Measurements from ENCODE around the gene RFK.

The RFK gene

DNA sequence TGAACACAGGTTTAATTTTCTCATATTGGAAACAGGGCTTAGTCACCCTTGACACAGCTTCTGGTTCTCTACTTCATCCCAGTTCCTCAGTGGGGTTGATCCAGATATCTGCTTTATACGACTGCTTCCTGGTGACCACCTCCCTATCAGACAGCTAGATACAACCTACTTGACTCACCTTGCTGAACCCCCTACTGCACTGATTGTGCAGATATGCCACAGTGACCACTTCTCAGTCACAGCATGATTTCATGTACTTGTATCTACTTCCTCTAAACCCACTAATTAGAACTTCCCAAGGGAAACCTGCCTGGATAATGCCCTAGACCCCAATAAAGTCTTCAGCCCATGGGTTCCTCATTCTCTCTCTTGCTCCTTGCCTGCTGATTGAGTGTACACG is 18.4 kb upstream of the RFK start:
- DNase-seq (ENCODE audit: low spot score) = no peak

DNA sequence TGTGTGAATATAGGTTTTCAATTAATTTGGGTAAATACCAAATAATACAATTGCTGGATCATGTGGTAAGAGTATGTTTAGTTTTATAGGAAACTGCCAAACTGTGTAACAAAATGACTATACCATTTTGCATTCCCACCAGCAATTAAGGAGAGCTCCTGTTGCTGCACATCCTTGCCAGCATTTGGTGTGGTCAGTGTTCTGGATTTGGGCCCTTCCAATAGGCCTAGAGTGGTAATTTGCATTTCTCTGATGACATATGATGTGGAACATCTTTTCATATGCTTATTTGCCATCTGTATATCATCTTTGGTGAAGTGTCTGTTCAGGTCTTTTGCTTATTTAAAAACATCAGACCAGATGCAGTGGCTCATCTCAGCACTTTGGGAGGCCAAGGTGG is 11.6 kb upstream of the RFK start:
- DNase-seq (ENCODE audit: low spot score) = no peak

DNA sequence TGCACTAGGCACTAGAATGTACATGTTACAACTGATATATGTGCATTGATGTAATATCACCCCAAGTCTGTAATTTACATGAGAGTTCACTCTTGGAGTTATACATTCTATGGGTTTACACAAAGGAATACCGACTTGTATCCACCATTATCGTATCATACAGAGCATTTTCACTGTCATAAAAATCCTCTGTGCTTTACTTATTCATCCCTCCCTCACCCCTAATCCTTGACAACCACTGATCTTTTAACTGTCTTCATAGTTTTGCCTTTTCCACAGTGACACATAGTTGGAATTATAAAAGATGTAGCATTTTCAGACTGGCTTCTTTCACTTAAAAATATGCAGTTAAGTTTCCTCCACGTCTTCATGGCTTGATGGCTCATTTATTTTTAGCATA is 11.1 kb upstream of the RFK start:
- no peak for DNase-seq (ENCODE audit: low spot score)

DNA sequence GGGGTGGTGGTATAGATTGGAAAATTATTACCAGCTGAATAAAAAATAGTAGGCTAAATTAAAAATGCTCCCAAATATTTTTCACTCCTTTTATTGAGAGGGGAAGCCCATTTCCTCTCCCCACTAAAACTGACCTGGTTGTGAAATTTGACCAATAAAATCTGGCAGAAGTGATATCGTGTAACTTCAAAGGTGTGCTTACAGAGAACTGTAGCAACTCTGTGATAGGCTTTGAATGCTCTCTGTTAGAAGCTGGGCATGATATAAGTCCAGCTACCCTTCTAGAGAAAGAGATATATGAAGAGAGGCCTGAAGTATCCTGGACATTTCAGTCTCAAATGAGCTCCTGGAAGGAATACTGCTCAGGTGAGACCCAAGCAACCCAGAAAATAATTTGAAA is 10.2 kb upstream of the RFK start:
- DNase-seq (ENCODE audit: low spot score) = no peak

DNA sequence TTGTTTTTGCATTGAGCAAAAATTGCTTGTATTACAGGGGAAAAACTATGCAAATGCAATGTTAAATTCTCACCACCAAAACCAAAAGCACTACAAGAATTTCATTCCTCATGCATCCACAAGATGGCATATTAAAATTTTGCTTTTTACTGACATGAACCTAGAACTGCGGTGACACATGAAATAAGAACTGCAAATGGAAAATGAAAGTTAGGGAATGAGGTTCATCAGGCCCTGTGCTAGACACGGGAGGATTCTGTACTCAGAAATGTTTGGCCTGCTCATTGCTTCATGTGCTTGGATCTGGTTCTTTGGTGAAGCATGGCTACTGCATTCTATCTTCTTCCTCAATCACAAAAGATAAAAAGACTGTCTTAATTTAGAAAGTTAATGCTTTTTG is 9.1 kb upstream of the RFK start:
- DNase-seq (ENCODE audit: low spot score) = peak; percentile 79

DNA sequence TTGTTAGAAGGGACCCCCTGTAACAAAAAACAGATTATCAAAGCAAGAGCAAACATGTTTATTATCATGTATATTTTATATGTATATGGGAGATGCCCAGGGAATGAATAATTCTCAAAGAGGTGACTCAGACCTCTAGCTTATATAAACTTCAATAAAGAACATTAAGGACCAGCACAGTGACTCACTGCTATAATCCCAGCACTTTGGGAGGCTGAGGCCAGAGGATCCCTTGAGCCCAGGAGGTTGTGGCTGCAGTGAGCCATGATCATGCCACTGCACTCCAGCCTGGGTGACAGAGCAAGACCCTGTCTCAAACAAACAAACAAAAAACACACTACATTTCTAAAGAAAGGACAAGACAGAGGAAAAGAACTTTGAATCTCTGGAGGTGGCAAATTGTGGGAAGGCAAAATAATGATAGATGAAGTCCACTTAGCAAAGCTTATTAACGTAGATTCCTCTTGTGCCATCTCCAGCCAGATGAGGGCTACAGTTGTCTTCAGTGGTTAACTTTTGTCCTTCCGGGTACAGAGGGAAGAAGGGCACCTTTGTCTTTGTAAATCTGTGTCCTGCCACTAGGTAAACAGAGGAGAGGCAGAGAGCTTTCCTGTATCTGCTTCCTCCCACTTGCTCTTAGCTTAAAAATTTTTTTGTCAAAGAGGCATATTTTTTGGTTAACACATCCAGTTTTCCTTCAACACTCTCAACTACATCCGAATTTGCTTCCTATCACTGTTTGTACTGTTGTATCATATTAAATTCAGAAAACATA is 7.5 kb upstream of the RFK start:
- DNase-seq (ENCODE audit: low spot score) = no peak

DNA sequence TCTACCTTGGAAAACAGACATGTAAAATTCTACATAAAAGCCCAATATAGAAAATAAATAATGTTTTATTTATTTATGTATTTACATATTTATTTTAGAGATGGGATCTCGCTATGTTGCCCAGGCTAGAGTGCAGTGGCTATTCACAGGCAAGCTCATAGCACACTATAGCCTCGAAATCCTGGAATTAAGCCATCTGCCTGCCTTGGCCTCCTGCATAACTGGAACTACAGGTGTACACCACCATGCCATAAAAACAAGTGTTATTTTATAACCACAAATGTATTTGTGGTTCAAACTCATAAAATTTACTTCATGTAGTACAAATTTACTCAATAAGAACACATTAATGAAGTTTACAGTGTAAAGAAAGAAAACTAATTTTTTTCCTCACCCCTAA is 7.0 kb upstream of the RFK start:
- no peak for DNase-seq (ENCODE audit: low spot score)

DNA sequence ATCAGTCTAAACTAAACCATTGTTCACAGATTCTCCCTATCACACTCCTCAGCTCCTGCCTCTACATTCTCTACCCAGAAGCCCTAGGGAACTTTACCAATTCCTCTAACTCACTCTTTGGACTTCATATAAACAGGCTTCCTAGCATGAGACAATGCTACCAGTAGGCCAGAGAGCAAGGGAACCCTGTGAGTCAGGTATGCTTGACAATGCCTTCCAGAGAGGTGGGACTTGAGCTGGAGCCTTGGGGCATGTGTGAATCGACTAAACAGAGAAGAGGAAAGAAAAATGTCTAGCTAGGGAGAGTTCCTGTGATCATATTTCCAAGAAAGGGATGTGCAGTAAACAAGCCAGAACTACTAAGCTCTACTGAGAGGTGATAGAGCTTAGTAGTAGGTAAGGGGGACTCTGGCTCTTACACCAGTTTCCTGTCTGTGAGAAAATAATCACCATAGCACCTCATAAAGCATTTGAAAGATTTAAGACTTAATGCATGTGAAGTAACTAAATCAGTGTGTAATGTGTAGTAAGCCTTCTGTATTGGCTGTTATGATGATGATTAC is 6.4 kb upstream of the RFK start:
- no peak for DNase-seq (ENCODE audit: low spot score)

DNA sequence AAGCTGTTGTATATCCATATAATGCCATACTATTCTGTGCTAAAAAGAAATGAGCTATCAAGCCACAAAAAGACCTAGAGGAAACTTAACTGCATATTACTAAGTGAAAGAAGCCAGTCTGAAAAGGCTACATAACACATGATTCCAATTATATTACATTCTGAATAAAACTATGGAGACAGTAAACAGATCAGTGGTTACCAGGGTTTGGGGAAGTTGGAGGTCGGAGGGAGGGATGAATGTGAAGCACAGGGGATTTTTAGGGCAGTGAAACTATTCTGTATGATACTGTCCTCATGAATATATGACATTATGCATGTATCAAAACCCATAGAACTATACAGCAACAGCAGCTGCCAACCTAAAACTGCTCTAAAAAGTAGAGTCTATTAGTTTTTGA is 5.6 kb upstream of the RFK start:
- no peak for DNase-seq (ENCODE audit: low spot score)

DNA sequence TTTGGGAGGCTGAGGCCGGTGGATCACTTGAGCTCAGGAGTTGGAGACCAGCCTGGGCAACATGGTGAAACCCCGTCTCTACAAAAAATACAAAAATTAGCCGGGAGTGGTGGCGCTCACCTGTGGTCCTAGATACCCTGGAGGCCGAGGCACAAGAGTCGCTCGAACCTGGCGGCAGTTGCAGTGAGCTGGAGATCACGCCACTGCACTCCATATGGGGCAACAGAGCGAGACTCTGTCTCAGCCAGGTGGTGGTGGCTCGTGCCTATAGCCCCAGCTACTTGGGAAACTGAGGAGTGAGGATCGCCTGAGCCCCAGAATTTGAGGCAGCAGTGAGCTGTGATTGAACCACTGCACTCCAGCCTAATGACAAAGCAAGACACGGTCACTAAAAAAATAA is 2.4 kb upstream of the RFK start:
- no peak for DNase-seq (ENCODE audit: low spot score)

DNA sequence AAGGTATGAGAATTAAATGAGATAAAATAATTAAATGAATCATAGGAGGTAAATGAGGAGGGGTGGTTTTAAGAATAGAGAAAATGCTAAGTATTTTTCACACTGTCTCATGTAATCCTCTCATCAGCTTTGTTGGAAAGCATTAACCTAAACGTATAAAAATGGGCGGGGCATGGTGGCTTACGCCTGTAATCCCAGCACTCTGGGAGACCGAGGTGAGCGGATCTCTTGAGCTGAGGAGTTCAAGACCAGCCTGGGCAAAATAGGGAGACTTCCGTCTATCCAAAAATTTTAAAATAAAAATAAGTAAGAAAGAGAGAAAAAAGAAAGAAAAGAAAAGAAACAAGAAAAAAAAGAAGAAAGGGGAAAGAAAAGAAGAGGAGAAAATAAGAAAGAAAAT is 1.9 kb upstream of the RFK start:
- no peak for DNase-seq (ENCODE audit: low spot score)

DNA sequence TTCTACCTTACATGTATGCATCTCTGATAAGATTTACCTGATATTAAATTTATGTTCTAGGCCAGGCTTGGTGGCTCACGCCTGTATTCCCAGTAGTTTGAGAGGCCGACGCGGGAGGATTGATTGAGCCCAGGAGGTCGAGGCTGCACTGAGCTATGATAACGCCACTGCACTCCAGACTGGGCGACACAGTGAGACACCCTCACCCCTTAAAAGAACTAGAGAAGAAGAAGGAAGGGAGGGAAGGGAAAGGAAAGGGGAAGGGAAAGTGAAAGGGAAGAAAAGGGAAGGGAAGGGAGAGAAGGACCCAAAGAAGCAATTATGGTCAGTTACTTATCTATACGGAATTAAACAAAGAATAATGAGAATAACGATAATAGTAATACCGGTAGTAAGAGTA is 1.2 kb upstream of the RFK start:
- DNase-seq (ENCODE audit: low spot score) = no peak

DNA sequence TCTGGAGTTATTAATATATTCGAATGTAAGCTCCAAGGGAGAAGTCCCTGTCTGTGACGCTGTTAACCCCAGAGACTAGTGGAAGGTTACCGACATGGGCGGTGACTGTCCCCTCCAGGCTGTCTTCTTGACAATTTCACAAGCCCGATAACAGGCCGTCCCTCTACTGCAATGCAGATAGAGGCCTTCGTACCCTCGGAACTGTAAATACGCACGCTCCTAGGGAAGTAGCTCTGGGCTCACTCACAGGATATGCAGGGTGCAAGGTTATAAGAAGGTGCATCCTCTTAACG is 680 bp upstream of the RFK start:
- DNase-seq (ENCODE audit: low spot score) = peak; percentile 47

DNA sequence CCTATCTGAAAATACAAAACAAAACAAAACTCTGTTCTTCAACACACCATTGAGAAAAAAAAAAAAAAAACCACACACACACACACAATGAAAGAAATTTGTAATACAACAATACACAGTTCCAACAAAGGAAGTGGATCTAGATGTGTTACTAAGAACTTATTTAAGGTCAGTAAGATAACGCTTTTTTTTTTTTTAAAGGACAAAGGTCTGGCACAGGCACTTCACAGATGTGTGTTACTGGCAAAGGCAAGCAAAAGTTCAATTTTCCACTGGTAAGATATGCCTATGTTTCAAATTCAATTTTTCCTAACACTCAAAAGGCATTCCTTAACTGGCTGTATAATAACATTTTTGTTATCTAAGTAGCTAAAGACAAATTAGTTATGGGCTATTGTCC is 3.6 kb downstream of the RFK start:
- DNase-seq (ENCODE audit: low spot score) = no peak

DNA sequence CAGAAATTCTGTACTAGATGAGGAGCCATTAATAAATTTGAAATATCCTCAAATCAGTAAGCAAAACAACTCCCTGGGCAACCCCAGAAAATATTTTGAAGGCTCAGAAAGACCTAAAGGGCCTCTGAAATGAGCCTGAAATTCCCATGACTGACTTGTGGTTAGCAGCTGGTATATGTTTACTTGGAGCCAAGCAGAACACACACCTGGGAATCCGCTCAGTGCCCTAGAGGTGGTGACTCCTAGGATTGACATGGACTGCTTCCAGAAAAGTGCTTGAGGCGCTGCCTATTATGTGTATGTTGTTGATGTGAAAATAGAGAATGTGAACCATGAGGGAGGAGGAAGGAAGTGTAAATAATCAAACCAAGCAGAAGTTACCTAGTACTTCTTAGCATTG is 14.7 kb downstream of the RFK start:
- no peak for DNase-seq (ENCODE audit: low spot score)

DNA sequence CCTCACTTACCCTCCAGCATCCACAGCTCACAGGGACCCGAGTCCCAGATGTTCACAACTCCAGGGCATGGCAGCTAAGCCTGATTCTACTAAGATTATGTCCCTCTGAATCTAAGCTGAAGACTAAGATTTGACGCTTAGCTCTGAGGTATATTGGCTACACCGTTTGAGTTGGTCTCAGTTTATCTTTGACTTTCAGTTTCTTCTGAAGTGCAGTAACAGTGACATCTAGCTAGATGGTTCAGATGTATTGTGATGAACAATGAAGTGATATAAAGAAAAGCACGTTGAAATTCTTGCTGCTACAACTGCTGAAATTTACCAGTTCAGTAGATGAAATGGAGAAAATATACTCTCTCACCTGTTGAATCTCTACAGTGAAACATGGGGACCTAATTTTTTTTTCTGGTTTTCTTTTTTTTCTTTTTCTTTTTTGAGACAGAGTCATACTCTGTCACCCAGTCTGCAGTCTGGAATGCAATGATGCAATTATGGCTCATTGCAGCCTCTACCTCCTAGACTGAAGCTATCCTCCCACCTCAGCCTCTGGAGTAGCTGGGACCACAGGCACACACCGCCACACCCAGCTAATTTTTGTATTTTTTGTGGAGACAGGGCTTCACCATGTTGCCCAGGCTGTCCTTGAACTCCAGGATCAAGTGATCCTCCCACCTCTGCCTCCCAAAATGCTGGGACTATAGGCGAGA is 15.7 kb downstream of the RFK start:
- no peak for DNase-seq (ENCODE audit: low spot score)

DNA sequence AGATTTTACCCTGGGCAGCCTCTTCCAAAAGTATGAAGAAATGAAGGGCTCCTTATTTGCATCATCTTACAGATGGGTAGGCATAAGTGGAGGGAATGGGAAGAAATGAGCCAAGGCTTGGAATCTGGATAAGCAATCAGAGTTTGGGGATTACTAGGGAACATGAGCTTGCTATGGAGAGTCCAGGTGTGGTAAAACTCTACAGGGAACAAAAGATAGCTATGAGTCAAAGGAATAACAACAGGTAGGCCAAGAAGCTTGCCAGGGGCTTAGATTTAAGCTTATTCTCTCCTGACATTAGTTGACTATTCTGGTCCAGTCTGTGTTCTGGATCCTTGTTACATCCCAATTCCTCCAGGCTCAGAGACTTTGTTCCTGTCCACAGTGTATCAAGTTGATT is 16.4 kb downstream of the RFK start:
- no peak for DNase-seq (ENCODE audit: low spot score)

DNA sequence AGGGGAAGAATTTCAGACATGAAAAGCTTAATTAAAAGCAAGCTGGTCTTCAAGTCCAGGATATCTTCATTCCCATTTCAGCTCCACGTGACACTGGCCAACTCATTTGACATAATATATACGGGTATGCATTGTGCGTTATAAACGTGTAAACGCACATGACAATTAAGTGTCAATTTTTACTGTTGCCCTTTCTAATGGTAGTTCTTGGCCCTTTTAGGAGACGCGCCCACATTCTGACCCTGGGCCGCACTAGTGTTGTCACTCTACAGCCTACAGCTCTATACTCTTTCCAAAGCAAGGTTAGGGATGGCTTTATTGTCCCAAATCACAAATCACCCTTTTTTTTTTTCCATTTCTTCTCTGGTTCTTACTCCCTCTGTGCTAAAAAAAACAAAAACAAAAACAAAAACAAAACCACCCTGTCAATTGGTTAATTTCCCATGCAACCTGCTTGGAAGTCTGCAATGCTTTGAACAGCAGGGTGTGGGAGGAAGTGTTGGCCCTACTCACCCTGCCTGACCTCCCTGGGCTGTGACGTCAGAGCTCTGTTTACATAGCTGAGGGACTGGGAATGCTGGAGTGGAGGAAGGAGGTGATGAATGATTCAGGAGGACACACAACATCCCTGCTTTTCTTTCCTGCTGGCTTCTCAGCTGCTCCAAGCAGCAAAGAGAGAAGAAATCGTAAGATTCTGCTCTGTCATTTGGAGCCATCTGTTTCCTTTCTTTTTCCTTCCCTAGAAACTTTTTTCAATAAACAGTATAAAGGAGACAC is 19.3 kb downstream of the RFK start:
- peak; percentile 92 for DNase-seq (ENCODE audit: low spot score)

DNA sequence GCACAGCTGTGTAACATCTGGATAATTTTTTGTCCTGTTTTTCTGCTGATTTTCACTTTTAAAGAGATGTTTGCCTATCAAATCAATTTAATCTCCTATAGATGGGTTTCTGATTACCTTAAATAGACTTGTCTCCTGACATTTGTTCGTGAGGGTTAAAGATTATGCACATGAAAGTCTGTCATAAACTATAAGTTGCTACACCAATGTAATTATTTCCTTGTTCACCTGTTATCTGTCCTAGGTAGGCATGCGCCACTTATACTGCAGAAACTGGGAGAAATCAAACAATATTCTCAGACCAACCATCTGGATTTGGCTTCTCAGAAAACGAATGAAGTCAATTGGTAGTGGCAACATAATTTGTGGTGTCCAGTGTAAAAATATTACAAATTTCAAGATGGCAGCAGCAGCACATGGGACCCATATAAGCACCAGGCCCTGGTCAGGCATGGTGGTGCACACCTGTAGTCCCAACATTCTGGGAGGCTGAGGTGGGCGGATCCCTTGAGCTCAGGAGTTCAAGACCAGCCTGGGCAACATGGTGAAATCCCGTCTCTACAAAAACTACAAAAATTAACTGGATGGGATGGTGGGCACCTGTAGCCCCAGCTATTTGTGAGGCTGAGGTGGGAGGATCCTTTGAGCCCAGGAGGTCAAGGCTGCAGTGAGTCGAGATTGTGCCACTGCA is 20.3 kb downstream of the RFK start:
- no peak for DNase-seq (ENCODE audit: low spot score)

DNA sequence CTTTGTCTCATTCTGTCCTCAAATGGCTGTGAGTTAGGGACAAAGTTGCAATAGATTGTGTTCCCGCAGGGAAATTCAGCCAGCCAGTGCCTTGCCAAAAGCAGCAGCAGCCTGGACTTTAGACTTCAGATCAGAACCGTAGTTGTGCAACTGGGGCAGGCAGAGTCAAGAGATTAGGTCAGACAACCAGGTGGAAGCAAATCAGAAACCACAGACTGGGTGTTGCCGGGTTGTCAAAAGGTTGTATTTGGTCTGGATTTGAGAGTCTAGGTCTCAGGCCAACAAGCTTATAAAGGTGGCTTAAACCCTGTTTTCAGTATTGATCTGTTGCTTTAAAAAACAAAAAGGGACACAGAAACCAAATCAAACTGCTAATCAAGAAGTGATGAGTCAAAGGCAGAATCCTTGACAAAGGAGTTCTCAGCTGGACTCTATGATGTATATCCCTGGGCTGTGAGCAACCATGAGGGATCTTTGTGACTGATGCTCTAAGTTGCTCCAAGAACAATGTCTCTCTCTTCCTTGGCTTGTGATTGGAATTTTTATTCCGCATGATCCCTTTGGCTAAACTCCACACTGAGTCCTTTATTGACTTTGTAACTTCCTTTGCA is 20.9 kb downstream of the RFK start:
- DNase-seq (ENCODE audit: low spot score) = peak; percentile 57

DNA sequence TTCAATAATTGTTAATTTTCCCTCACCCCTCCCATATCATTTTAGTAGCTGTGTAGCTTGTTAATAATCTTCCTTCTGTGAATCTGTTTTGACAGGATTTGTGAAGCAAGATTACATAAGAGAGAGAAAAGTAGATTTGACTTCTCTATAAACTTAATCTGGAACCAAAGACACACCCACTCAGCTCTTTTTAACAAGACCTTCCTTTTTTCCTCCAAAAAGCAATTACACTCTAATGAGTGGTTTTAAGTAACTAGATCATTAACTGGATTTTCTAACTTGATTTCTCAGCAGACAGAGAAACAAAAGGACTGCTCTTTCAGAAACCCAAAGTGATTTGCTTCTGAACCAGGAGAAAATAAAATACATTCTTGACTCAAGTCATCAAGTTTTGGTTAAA is 21.9 kb downstream of the RFK start:
- DNase-seq (ENCODE audit: low spot score) = no peak

DNA sequence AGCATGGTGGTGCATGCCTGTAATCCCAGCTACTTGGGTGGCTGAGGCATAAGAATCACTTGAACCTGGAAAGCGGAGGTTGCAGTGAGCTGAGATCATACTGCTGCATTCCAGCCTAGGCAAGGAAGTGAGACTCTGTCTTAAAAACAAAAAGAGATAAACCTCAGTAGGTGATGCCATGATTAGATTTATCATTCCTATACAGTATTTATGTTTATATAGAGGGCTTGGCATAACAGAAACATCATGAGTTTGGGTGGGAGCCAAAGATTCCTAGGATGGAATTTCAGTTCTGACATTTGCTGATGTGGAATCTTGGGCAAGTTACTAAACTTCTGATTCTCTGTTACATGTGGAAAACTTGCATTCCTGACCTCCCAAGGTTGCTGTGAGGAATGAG is 22.3 kb downstream of the RFK start:
- DNase-seq (ENCODE audit: low spot score) = no peak

All from AG08395 (cell line).